Inferior parietal cortex (tissue), 1 donor: ENCODE measurements around the gene MED9.

Experiments
- DNase-seq: peaks from one replicate; pipeline ENCODE4 v3.0.0-alpha.2; 2016; ENCODE audit errors: extremely low spot score

MED9 gene

GRCh38 chr17:17491031-17491471, 14.3 kb downstream of the MED9 start:
- DNase-seq = no peak

GRCh38 chr17:17491546-17491988, 14.8 kb downstream of the MED9 start:
- DNase-seq = peak; percentile 73

GRCh38 chr17:17492085-17492484, 15.3 kb downstream of the MED9 start:
- DNase-seq = no peak

- no peak for DNase-seq
Measured at GRCh38 chr17:17492571-17492970, 15.8 kb downstream of the MED9 start.

GRCh38 chr17:17493249-17493985, 16.6 kb downstream of the MED9 start:
- DNase-seq = no peak

- no peak for DNase-seq
Measured at GRCh38 chr17:17493986-17494466, 17.2 kb downstream of the MED9 start.

GRCh38 chr17:17494499-17494869, 17.7 kb downstream of the MED9 start:
- DNase-seq = no peak

GRCh38 chr17:17494870-17495535, 18.2 kb downstream of the MED9 start:
- no peak for DNase-seq

- no peak for DNase-seq
Measured at GRCh38 chr17:17495536-17496188, 18.9 kb downstream of the MED9 start.

- DNase-seq = peak; percentile 80
Measured at GRCh38 chr17:17496189-17497064, 19.6 kb downstream of the MED9 start, which contains the start of gene RASD1. Gene RASD1 (minus strand): TSS chr17:17496395. CDS start chr17:17496181, 214 bp downstream.

- DNase-seq = no peak
Measured at GRCh38 chr17:17497065-17497844, 20.5 kb downstream of the MED9 start.

GRCh38 chr17:17497845-17498520, 21.2 kb downstream of the MED9 start:
- DNase-seq = no peak

GRCh38 chr17:17498606-17499301, 22.0 kb downstream of the MED9 start:
- no peak for DNase-seq

GRCh38 chr17:17499402-17500145, 22.8 kb downstream of the MED9 start:
- no peak for DNase-seq

GRCh38 chr17:17500999-17501605, 24.3 kb downstream of the MED9 start:
- no peak for DNase-seq

GRCh38 chr17:17502741-17503565, 26.2 kb downstream of the MED9 start:
- no peak for DNase-seq

- no peak for DNase-seq
Measured at GRCh38 chr17:17503566-17504130, 26.8 kb downstream of the MED9 start.
